NCI-H524 (cell line): ENCODE measurements around the gene GHRHR.

Experiments used
- DNase-seq, 2 experiments: peaks; one replicate each; lab custom pipeline; 2025; lab: John Stamatoyannopoulos, UW

GHRHR gene

GRCh38 chr7:30968294-30968693 is 4.5 kb downstream of the GHRHR start:
- no peak for DNase-seq

- DNase-seq: no peak
These were observed 5.2 kb downstream of the GHRHR start for GRCh38 chr7:30968747-30969603.

GRCh38 chr7:30969604-30969970 is 5.8 kb downstream of the GHRHR start:
- DNase-seq: no peak

GRCh38 chr7:30970074-30970473 is 6.3 kb downstream of the GHRHR start:
- no peak for DNase-seq

- no peak for DNase-seq
These were observed 6.9 kb downstream of the GHRHR start for GRCh38 chr7:30970594-30971094.

GRCh38 chr7:30971440-30971839 is 7.7 kb downstream of the GHRHR start:
- no peak for DNase-seq

- no peak for DNase-seq
These were observed 8.2 kb downstream of the GHRHR start for GRCh38 chr7:30971840-30972563.

GRCh38 chr7:30973292-30973691 is 9.5 kb downstream of the GHRHR start:
- DNase-seq: peak in 1 of 2 experiments; percentile 26

GRCh38 chr7:30973791-30974604 is 10.2 kb downstream of the GHRHR start:
- DNase-seq: no peak

GRCh38 chr7:30974605-30975255 is 11.0 kb downstream of the GHRHR start:
- peak in 1 of 2 experiments; percentile 47 for DNase-seq

- no peak for DNase-seq
These were observed 11.6 kb downstream of the GHRHR start for GRCh38 chr7:30975256-30975899.

- DNase-seq: no peak
These were observed 12.6 kb downstream of the GHRHR start for GRCh38 chr7:30976381-30976780.

- no peak for DNase-seq
These were observed 13.5 kb downstream of the GHRHR start for GRCh38 chr7:30977222-30977621.

- DNase-seq: peak; percentile 24 to 60
These were observed 14.3 kb downstream of the GHRHR start for GRCh38 chr7:30977896-30978564.

GRCh38 chr7:30979027-30979426 is 15.3 kb downstream of the GHRHR start:
- no peak for DNase-seq

GRCh38 chr7:30980194-30980593 is 16.4 kb downstream of the GHRHR start:
- DNase-seq: no peak

GRCh38 chr7:30980751-30981150 is 17.0 kb downstream of the GHRHR start:
- DNase-seq: no peak

- peak; percentile 67 to 82 for DNase-seq
These were observed 19.5 kb downstream of the GHRHR start for GRCh38 chr7:30983042-30983913.

- no peak for DNase-seq
These were observed 20.1 kb downstream of the GHRHR start for GRCh38 chr7:30983914-30984247.
